ENCODE measurements around the gene DSCAM. TPM values are rescaled to one million over a fixed set of nuclear protein-coding genes. Genes with fewer than 3 reads are reported as not detected.

DSCAM gene
- total RNA-seq, 1 experiment from 2014 or later: not detected

- no peaks in the 10 kb centered on the region for H3K27me3 ChIP-seq (ENCODE audit: insufficient read depth, low read length)
- peaks cover 14 to 32% of the 10 kb centered on the region in 2 experiments; a peak in 2 of 4 replicates for H3K9me3 ChIP-seq (ENCODE audit: control insufficient read depth in 1 of 2, insufficient read depth in 1 of 2, low read depth in 1 of 2, low read length in 2 of 2)
- ChIA-PET RAD21 (ENCODE audit: low non-redundant PET in 1 of 2, low total read pairs in 2 of 2, uncharacterized antibody in 2 of 2, unreplicated experiment in 2 of 2) (no interaction called here), CTCF (no interaction called here), POLR2A (no interaction called here)
- no peak overlapping the region for H2AFZ ChIP-seq (ENCODE audit: low read depth, low read length, poor library complexity, severe bottlenecking)
- DNase-seq (ENCODE audit: low read depth, low spot score) (no peak), ATAC-seq (no peak)
- no peak overlapping the region for H3K4me2 ChIP-seq (ENCODE audit: low read length)
- H3K4me1 ChIP-seq (ENCODE audit: control insufficient read depth in 1 of 2, insufficient read depth in 2 of 2, low read length in 2 of 2): no peaks in the 10 kb centered on the region
- H3K79me2 ChIP-seq (ENCODE audit: insufficient read depth, low read length): no peaks in the 10 kb centered on the region
- no peak overlapping the region for H3K9ac ChIP-seq (ENCODE audit: low read length)
- H4K20me1 ChIP-seq (ENCODE audit: insufficient read depth): no peaks in the 10 kb centered on the region
- no peak overlapping the region for H3K4me3 ChIP-seq (replicated peaks in 1 of 2; ENCODE audit: low read depth in 1 of 2, low read length in 2 of 2)
- no peak overlapping the region for H3K27ac ChIP-seq (ENCODE audit: low read depth, low read length)
- no peak for TF ChIP-seq JUND (IDR thresholded peaks at IDR 0.05)
- no peak for TF ChIP-seq SRF (IDR thresholded peaks at IDR 0.05; ENCODE audit: low read depth)
- TF ChIP-seq EZH2phosphoT487 (IDR thresholded peaks at IDR 0.05; ENCODE audit: borderline replicate concordance): no peak
- no peak for TF ChIP-seq MAX (IDR thresholded peaks at IDR 0.05)
- no peak for TF ChIP-seq SP1 (IDR thresholded peaks at IDR 0.05; ENCODE audit: low read depth)
- no peak for TF ChIP-seq POLR2A (IDR thresholded peaks at IDR 0.05; ENCODE audit: borderline replicate concordance, extremely low read depth, insufficient read depth, insufficient read length)
- no peak for TF ChIP-seq CBX3 (IDR thresholded peaks at IDR 0.05; ENCODE audit: low read depth)
- TF ChIP-seq CTCF (IDR thresholded peaks at IDR 0.05 in 2 of 3, conservative IDR thresholded peaks at IDR 0.05 in 1 of 3; ENCODE audit: borderline replicate concordance in 1 of 3, insufficient read depth in 1 of 3, low read depth in 2 of 3, low read length in 2 of 3): no peak
- TF ChIP-seq POLR2AphosphoS5 (IDR thresholded peaks at IDR 0.05; ENCODE audit: low read depth, low read length): no peak
- TF ChIP-seq CEBPB (IDR thresholded peaks at IDR 0.05; ENCODE audit: low read depth): no peak
- no peak for TF ChIP-seq ZNF274 (IDR thresholded peaks at IDR 0.05; ENCODE audit: low read depth, low read length)
- H3K9me2 ChIP-seq (ENCODE audit: insufficient read depth): no peaks in the 10 kb centered on the region
- BruUV-seq (replicated peaks): no TSS peak
- H3K36me3 ChIP-seq (ENCODE audit: control insufficient read depth in 1 of 2, insufficient read depth in 2 of 2, low read length in 2 of 2): no peaks in the 10 kb centered on the region
- intact Hi-C loops (cut with micrococcal nuclease): no loop called here
Measured at GRCh38 chr21:40169971-40170370, 677.0 kb downstream of the DSCAM start.

Measured in HCT116 (cell line).